ENCODE measurements around the gene TMEM120B. TPM values are rescaled to one million over a fixed set of nuclear protein-coding genes. Genes with fewer than 3 reads are reported as not detected.

Gene TMEM120B
- total RNA-seq, 4 donors from 2014 or later: 7.1 to 13.8 (median 8.8) TPM

- no peak overlapping the region for H3K27ac ChIP-seq
- H3K4me1 ChIP-seq: no peaks in the 10 kb centered on the region
- H3K4me3 ChIP-seq: no peak overlapping the region
- no peaks in the 10 kb centered on the region for H3K9me3 ChIP-seq
- no peak for TF ChIP-seq EP300 (IDR thresholded peaks at IDR 0.05)
- TF ChIP-seq POLR2A (IDR thresholded peaks at IDR 0.05): no peak
- TF ChIP-seq CTCF (IDR thresholded peaks at IDR 0.05): no peak
- no peak for TF ChIP-seq POLR2AphosphoS5 (IDR thresholded peaks at IDR 0.05)
- no peak for DNase-seq (ENCODE audit: low spot score in 2 of 2)
- no peaks in the 10 kb centered on the region for H3K27me3 ChIP-seq
- WGBS: 88% methylated on average over 31 of the region's 39 CpGs
- H3K36me3 ChIP-seq: peaks cover 82% of the 10 kb centered on the region
Measured at GRCh38 chr12:121822393-121823100, 110.0 kb downstream of the TMEM120B start.

GRCh38 chr12:121823101-121823726 is 110.7 kb downstream of the TMEM120B start:
- peaks cover 82% of the 10 kb centered on the region for H3K36me3 ChIP-seq
- H3K27ac ChIP-seq: no peak overlapping the region
- no peaks in the 10 kb centered on the region for H3K27me3 ChIP-seq
- no peaks in the 10 kb centered on the region for H3K4me1 ChIP-seq
- WGBS: 91% methylated on average over 27 of the region's 36 CpGs
- DNase-seq (ENCODE audit: low spot score in 2 of 2): no peak
- H3K9me3 ChIP-seq: no peaks in the 10 kb centered on the region
- no peak overlapping the region for H3K4me3 ChIP-seq
- no peak for TF ChIP-seq CTCF (IDR thresholded peaks at IDR 0.05)
- no peak for TF ChIP-seq POLR2A (IDR thresholded peaks at IDR 0.05)
- TF ChIP-seq EP300 (IDR thresholded peaks at IDR 0.05): no peak
- no peak for TF ChIP-seq POLR2AphosphoS5 (IDR thresholded peaks at IDR 0.05)

GRCh38 chr12:121823727-121824115 is 111.2 kb downstream of the TMEM120B start:
- Histone ChIP-seq H3K4me1 (no peaks in the 10 kb centered on the region), H3K9me3 (no peaks in the 10 kb centered on the region), H3K36me3 (peaks cover 82% of the 10 kb centered on the region), H3K27ac (no peak overlapping the region), H3K27me3 (no peaks in the 10 kb centered on the region), H3K4me3 (no peak overlapping the region)
- WGBS: 58% methylated on average over 6 of the region's 12 CpGs
- no peak for TF ChIP-seq POLR2AphosphoS5 (IDR thresholded peaks at IDR 0.05)
- no peak for TF ChIP-seq EP300 (IDR thresholded peaks at IDR 0.05)
- no peak for TF ChIP-seq CTCF (IDR thresholded peaks at IDR 0.05)
- no peak for TF ChIP-seq POLR2A (IDR thresholded peaks at IDR 0.05)
- DNase-seq (ENCODE audit: low spot score in 2 of 2): no peak

GRCh38 chr12:121825041-121825523 is 112.5 kb downstream of the TMEM120B start:
- 84% methylated on average over 15 of the region's 18 CpGs for WGBS
- Histone ChIP-seq H3K4me3 (no peak overlapping the region), H3K27ac (no peak overlapping the region), H3K9me3 (no peaks in the 10 kb centered on the region), H3K4me1 (no peaks in the 10 kb centered on the region), H3K27me3 (no peaks in the 10 kb centered on the region), H3K36me3 (peaks cover 82% of the 10 kb centered on the region)
- no peak for TF ChIP-seq POLR2AphosphoS5 (IDR thresholded peaks at IDR 0.05)
- TF ChIP-seq POLR2A (IDR thresholded peaks at IDR 0.05): no peak
- TF ChIP-seq CTCF (IDR thresholded peaks at IDR 0.05): no peak
- no peak for TF ChIP-seq EP300 (IDR thresholded peaks at IDR 0.05)
- DNase-seq (ENCODE audit: low spot score in 2 of 2): no peak

Data from suprapubic skin (tissue), 4 donors.